Gastrocnemius medialis (tissue), 4 donors: ENCODE results near the gene GALNTL6.

ENCODE experiments used
- CTCF ChIP-seq, 5 experiments: fragments of 450-650 bp in 3 of 5; fragments of 200-600 bp in 2 of 5; sonication (generic) in 2 of 5; IDR thresholded peaks in 4 of 5; conservative IDR thresholded peaks in 1 of 5; 1 replicate in 4 of 5; 2 replicates in 1 of 5; pipeline ENCODE4 v1.5.1; 2016 to 2019; ENCODE audit warnings: antibody characterized with exemption in 5 of 5, mild to moderate bottlenecking in 3 of 5, moderate library complexity in 3 of 5
- POLR2A ChIP-seq, 2 donors: fragments of 450-650 bp; IDR thresholded peaks; one replicate each; pipeline ENCODE4 v1.6.1; 2017; ENCODE audit warnings: antibody characterized with exemption in 2 of 2, mild to moderate bottlenecking in 2 of 2, moderate library complexity in 2 of 2

GRCh38 chr4:172109466-172109865 is 296.3 kb downstream of the GALNTL6 start:
- TF ChIP-seq CTCF (IDR thresholded peaks at IDR 0.05 in 4 of 5, conservative IDR thresholded peaks at IDR 0.05 in 1 of 5) (no peak), POLR2A (IDR thresholded peaks at IDR 0.05) (no peak)
